Naive thymus-derived CD4-positive, alpha-beta T cell (primary cell): ENCODE results near the gene RAB25. TPM values are rescaled to one million over a fixed set of nuclear protein-coding genes. Genes with fewer than 3 reads are reported as not detected.

ENCODE experiments used
- ATAC-seq: fragments of 150-1000 bp; cut with Tn5 transposase; 2 replicates; pipeline ENCODE4 v1.10.0; 2021; ENCODE audit warnings: mild to moderate bottlenecking, moderate library complexity
- CTCF ChIA-PET: fragments of 350-600 bp; sonication (Branson Sonifier 250); formaldehyde crosslinking; loops from one replicate; lab custom pipeline; 2021; ENCODE audit warnings: antibody characterized with exemption; lab: Charles Lee
- POLR2A ChIA-PET: fragments of 350-600 bp; sonication (Branson Sonifier 250); formaldehyde crosslinking; loops from one replicate; lab custom pipeline; 2021; ENCODE audit warnings: antibody characterized with exemption, inconsistent platforms; lab: Charles Lee
- DNase-seq, 9 donors: peaks; one replicate each; pipeline versions ENCODE4 v3.0.0 to v3.0.0-alpha.2; 2020 to 2022; ENCODE audit warnings: mixed read lengths in 1 of 9
- H3K27ac ChIP-seq: one replicate; pipeline ENCODE4 v1.7.0; 2013; ENCODE audit warnings: mild to moderate bottlenecking, low read depth, low read length, moderate library complexity
- H3K27me3 ChIP-seq, 2 donors: one replicate each; pipeline ENCODE4 v1.7.0; 2013; ENCODE audit warnings: low read length in 2 of 2, mild to moderate bottlenecking in 2 of 2, moderate library complexity in 2 of 2; ENCODE audit not compliant: control insufficient read depth in 2 of 2, insufficient read depth in 2 of 2
- H3K36me3 ChIP-seq, 3 experiments: 1 replicate in 2 of 3; 2 replicates in 1 of 3; pipeline ENCODE4 v1.7.0; 2013; ENCODE audit warnings: low read length in 3 of 3, mild to moderate bottlenecking in 3 of 3, moderate library complexity in 1 of 3; ENCODE audit not compliant: insufficient read depth in 3 of 3, control insufficient read depth in 2 of 3
- H3K4me1 ChIP-seq, 2 donors: one replicate each; pipeline ENCODE4 v1.7.0; 2013; ENCODE audit warnings: low read length in 2 of 2, mild to moderate bottlenecking in 2 of 2, moderate library complexity in 1 of 2; ENCODE audit not compliant: control insufficient read depth in 2 of 2, insufficient read depth in 2 of 2
- H3K4me3 ChIP-seq: 2 replicates; pipeline ENCODE4 v1.7.0; 2013; ENCODE audit warnings: mild to moderate bottlenecking, low read length
- H3K9me3 ChIP-seq, 3 experiments: 1 replicate in 2 of 3; 2 replicates in 1 of 3; pipeline ENCODE4 v1.7.0; 2013; ENCODE audit warnings: low read length in 3 of 3; ENCODE audit not compliant: control insufficient read depth in 2 of 3
- H3K27ac Mint-ChIP-seq, 9 donors: one replicate each; pipeline ENCODE4 v1.8.0; 2020 to 2022; ENCODE audit warnings: mixed read lengths in 9 of 9, mild to moderate bottlenecking in 8 of 9, moderate library complexity in 5 of 9, inconsistent platforms in 2 of 9
- H3K27me3 Mint-ChIP-seq, 5 donors: one replicate each; pipeline ENCODE4 v1.8.0; 2021 to 2022; ENCODE audit warnings: mixed read lengths in 5 of 5, mild to moderate bottlenecking in 1 of 5
- H3K36me3 Mint-ChIP-seq, 5 donors: one replicate each; pipeline ENCODE4 v1.8.0; 2020 to 2022; ENCODE audit warnings: mixed read lengths in 5 of 5, mild to moderate bottlenecking in 3 of 5, inconsistent platforms in 1 of 5
- H3K4me1 Mint-ChIP-seq, 7 donors: one replicate each; pipeline ENCODE4 v1.8.0; 2020 to 2022; ENCODE audit warnings: mixed read lengths in 7 of 7, mild to moderate bottlenecking in 3 of 7, inconsistent platforms in 1 of 7
- H3K4me3 Mint-ChIP-seq, 10 donors: one replicate each; pipeline ENCODE4 v1.8.0; 2020 to 2022; ENCODE audit warnings: mild to moderate bottlenecking in 10 of 10, mixed read lengths in 10 of 10, moderate library complexity in 6 of 10, inconsistent platforms in 2 of 10
- H3K9me3 Mint-ChIP-seq, 11 donors: one replicate each; pipeline ENCODE4 v1.8.0; 2020 to 2022; ENCODE audit warnings: mixed read lengths in 11 of 11, mild to moderate bottlenecking in 4 of 11, inconsistent platforms in 1 of 11, moderate library complexity in 1 of 11
- intact Hi-C, 2 donors: fragments of 100-400 bp; cut with micrococcal nuclease; formaldehyde crosslinking; loops; one replicate each; pipeline ENCODE4 v1.15.1; 2023
- polyA plus RNA-seq, 2 donors: library from polyadenylated mRNA; unstranded; fragments of 300-500 nt; fragmentation: Illumina TruSeq; gene quantifications; one replicate each; pipeline ENCODE4 v1.2.3, GENCODE V29; 2021
- total RNA-seq, 6 experiments: library from RNA in 5 of 6; stranded (reverse) in 5 of 6; gene quantifications; 1 replicate in 5 of 6; 2 replicates in 1 of 6; pipeline ENCODE4 v1.2.3 and lab custom pipeline; 2021 to 2026

Gene RAB25
- total and polyA plus RNA-seq, 7 experiments from 2014 or later = 1.1 to 2.7 (median 1.8) TPM; not detected in 1

DNA sequence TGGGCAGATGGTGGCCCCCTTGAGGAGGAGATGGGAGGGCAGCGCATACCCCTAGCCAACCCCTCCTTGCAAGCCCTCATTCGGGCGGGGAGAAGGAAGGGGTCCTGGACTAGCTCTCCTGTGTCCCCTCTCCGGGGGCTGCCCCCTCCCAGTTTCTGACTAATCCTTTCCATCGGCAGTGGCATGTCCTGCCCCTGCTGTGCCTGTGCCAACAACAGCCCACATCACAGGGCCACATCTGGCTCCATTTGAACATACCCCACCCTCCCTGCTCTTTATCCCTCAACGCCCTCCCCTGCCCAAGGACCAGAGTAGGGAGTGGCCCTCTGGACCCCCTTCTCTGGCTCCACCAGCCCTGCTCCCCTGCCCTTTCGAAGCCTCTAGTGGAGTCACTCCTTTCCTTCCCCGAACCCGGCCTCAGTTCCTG, 42.6 kb downstream of the RAB25 start:
- CTCF ChIA-PET = interaction anchor here (20.3 kb wide), 1 partner anchor 23 kb away, joined by 340 read pairs; no protein-coding TSS in a partner anchor
- peaks cover 12 to 38% of the 10 kb centered on the region in 2 donors for H3K4me1 ChIP-seq
- H3K9me3 ChIP-seq = no peaks in the 10 kb centered on the region
- peak overlapping the region in 1 of 10 donors; percentile 82 for H3K4me3 Mint-ChIP-seq
- POLR2A ChIA-PET = interaction anchor here (1.1 kb wide), 1 partner anchor 23 kb away, joined by 3 read pairs; no protein-coding TSS in a partner anchor
- DNase-seq = peak in 1 of 9 donors; percentile 47
- H3K4me1 Mint-ChIP-seq = peaks cover 12 to 54% (median 28%) of the 10 kb centered on the region in 7 donors
- H3K36me3 Mint-ChIP-seq = peaks cover 0 to 2% (median 0%) of the 10 kb centered on the region in 5 donors
- peaks cover 0 to 50% (median 0%) of the 10 kb centered on the region in 5 donors for H3K27me3 Mint-ChIP-seq
- no peaks in the 10 kb centered on the region for H3K36me3 ChIP-seq
- no peaks in the 10 kb centered on the region for H3K27me3 ChIP-seq
- H3K27ac ChIP-seq = no peak overlapping the region
- H3K27ac Mint-ChIP-seq = peak overlapping the region in 8 of 9 donors; percentile 38 to 99 (median 92)
- H3K9me3 Mint-ChIP-seq = peaks cover 0 to 2% (median 0%) of the 10 kb centered on the region in 11 donors
- no peak overlapping the region for H3K4me3 ChIP-seq
- intact Hi-C loops = no loop called here
- ATAC-seq = no peak

DNA sequence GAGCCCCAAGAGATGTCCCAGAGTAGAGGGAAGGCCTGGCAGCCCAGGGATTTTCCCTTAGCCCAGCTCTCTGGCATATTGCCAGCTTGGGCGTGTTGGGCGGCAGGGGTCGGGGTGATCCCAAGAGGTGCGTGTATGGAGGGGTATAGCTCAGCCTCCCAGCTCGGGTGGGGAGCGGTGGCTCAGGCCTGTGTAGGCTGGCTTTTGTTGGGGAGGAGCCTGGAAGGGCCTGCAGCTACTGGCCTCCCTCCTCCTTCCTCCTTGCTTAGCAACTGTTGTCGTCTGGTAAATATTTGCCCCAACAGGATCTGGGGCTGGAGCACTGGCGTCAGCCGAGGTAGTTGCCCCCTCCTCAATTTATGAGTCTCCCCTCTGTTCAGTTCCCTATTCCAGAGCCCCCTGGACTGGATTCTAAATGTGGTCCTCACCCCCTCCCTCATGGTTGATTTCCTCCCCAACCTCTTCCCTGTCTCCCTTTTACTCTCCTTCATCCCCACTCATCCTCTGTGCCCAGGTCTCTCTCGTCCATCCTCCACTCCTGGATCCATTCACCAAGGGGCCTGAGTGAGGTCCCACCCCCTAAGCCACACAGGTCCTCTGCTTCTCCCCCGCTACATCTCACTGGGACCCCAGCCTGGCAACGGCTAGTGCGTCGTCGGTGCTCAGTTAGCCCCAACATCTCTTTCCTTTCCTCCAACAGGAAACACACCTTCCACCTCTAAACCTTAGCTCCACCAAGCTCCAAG, 43.3 kb downstream of the RAB25 start:
- ATAC-seq (peak; percentile 36), DNase-seq (peak in 5 of 9 donors; percentile 28 to 60 (median 32))
- H3K9me3 Mint-ChIP-seq = peaks cover 0 to 2% (median 0%) of the 10 kb centered on the region in 11 donors
- H3K27ac Mint-ChIP-seq = peak overlapping the region; percentile 31 to 99 (median 93)
- Histone ChIP-seq H3K9me3 (no peaks in the 10 kb centered on the region), H3K27ac (no peak overlapping the region), H3K36me3 (no peaks in the 10 kb centered on the region), H3K4me1 (peaks cover 12 to 38% of the 10 kb centered on the region in 2 donors), H3K4me3 (no peak overlapping the region), H3K27me3 (no peaks in the 10 kb centered on the region)
- peaks cover 0 to 53% (median 0%) of the 10 kb centered on the region in 5 donors for H3K27me3 Mint-ChIP-seq
- CTCF ChIA-PET = interaction anchor here (20.3 kb wide), 1 partner anchor 22 kb away, joined by 340 read pairs; no protein-coding TSS in a partner anchor
- POLR2A ChIA-PET = interaction anchor here (1.1 to 1.2 kb wide), 2 partner anchors 10 to 22 kb away, joined by 3 to 9 read pairs; partner anchors contain the start of gene LMNA
- peaks cover 12 to 54% (median 28%) of the 10 kb centered on the region in 7 donors for H3K4me1 Mint-ChIP-seq
- intact Hi-C loops = no loop called here
- H3K36me3 Mint-ChIP-seq = peaks cover 0 to 2% (median 0%) of the 10 kb centered on the region in 5 donors
- peak overlapping the region in 4 of 10 donors; percentile 20 to 82 (median 60) for H3K4me3 Mint-ChIP-seq

DNA sequence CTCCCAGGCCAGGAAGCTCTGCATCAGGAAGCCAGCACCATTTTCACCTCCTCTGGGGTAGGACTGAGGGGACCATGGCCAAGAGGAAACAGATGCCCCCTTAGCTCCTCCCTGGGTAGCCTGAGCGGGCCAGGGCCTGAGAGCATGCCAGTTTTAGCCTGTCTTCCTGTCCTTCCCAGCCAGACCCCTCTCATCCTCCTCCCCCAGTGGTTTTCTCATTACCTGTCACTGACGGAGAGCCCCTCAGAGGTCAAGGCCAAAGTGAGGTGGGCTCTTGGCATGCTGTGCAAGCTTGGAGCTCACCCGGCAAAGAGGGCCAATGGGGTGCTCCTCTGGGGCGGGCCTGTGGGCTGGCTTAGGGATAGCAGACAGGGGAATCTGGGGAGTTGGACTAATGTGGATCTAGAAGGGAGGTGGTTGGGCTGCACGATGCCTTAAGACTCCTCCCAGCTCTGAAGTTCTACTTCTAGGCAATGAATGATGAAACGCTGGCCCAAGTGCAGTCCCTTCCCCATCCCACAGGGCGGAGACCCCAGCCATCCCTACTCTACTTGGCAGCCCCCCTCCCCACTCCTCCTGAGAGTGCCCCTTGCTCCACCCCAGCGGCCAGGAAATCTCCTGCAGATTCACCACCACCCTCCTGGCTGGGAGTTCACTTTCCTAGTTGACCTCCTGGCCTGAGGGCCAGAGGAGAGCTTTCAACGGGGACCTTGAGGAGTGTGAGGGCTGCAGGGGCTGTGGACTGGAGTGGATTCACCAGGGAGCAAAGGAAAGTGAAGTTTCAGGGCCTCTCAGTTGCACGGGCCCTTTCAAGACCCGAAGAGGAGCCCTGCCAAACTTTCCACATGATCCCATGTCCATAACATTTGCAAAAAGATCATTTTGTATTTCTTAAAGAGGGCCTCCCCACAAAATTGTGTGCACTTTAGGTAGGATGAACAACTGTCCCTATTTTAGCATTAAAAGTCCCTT, 44.2 kb downstream of the RAB25 start:
- H3K27me3 Mint-ChIP-seq = peaks cover 0 to 55% (median 0%) of the 10 kb centered on the region in 5 donors
- ATAC-seq (no peak), DNase-seq (no peak)
- intact Hi-C loops = no loop called here
- H3K9me3 ChIP-seq = no peaks in the 10 kb centered on the region
- peaks cover 12 to 50% (median 30%) of the 10 kb centered on the region in 7 donors for H3K4me1 Mint-ChIP-seq
- H3K27ac Mint-ChIP-seq = peak overlapping the region; percentile 88 to 99 (median 96)
- peak overlapping the region; percentile 48 for H3K4me3 ChIP-seq
- peaks cover 12 to 38% of the 10 kb centered on the region in 2 donors for H3K4me1 ChIP-seq
- H3K4me3 Mint-ChIP-seq = peak overlapping the region; percentile 50 to 86 (median 78)
- H3K27me3 ChIP-seq = no peaks in the 10 kb centered on the region
- H3K36me3 Mint-ChIP-seq = peaks cover 0 to 2% (median 0%) of the 10 kb centered on the region in 5 donors
- CTCF ChIA-PET = interaction anchor here (1.2 to 20.3 kb wide), 2 partner anchors 9 to 21 kb away, joined by 5 to 340 read pairs; no protein-coding TSS in a partner anchor
- H3K36me3 ChIP-seq = no peaks in the 10 kb centered on the region
- POLR2A ChIA-PET = interaction anchor here (1.1 to 1.5 kb wide), 3 partner anchors 9 to 21 kb away, joined by 3 to 9 read pairs (median 4); partner anchors contain the start of gene LMNA
- peaks cover 0 to 2% (median 0%) of the 10 kb centered on the region in 11 donors for H3K9me3 Mint-ChIP-seq
- H3K27ac ChIP-seq = peak overlapping the region; percentile 75

DNA sequence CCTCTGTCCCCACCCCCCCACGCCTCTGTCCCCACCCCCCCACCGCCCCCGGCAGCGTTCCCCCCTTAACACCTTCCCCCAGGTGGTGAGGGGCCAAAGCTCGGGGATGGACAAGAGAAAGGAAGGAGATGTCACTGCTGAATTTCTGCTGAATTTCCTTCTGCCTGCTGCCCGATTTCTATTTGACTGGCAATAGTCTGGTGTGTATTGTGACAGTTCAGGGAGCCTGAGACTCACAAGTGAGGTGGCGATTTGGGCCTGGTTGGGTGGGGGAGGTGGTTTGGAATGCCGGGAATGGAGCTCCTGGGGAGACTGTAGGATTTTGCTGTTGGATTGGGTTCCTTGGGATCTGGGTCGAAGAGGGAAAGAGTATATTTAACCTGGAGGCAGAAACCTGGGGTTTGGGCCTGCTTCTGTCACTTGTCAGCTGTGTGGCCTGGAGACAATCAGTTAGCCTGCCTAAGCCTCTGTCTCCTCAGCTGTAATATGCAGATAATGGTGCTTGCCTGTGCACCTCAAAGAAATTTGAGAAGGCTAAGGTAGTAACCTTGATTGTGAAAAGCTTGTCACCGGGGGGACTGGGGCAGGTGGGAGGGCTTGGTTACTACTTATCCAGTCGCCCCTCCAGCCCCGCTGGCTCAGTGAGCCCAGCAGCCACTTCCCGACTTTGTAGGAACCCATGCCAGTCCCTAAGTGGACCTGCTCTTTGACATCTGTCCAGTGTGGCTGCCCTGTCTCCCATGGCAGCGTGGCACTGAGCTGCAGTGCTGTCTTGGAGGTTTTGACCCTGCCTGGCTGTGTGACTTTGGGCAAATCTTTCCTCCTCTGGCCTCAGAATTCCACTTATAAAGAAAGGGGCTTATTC, 45.9 kb downstream of the RAB25 start:
- peaks cover 12 to 38% of the 10 kb centered on the region in 2 donors for H3K4me1 ChIP-seq
- Mint-ChIP-seq H3K27me3 (peaks cover 0 to 54% (median 0%) of the 10 kb centered on the region in 5 donors), H3K36me3 (peaks cover 0 to 2% (median 0%) of the 10 kb centered on the region in 5 donors), H3K9me3 (no peaks in the 10 kb centered on the region), H3K4me1 (peaks cover 12 to 45% (median 25%) of the 10 kb centered on the region in 7 donors), H3K27ac (peak overlapping the region; percentile 88 to 99 (median 96)), H3K4me3 (peak overlapping the region; percentile 39 to 85 (median 74))
- peak overlapping the region; percentile 73 for H3K27ac ChIP-seq
- H3K9me3 ChIP-seq = no peaks in the 10 kb centered on the region
- DNase-seq (peak in 1 of 9 donors; percentile 52), ATAC-seq (no peak)
- ChIA-PET POLR2A (interaction anchor here (0.7 to 1.8 kb wide), 6 partner anchors 9 to 260 kb away, joined by 3 to 9 read pairs (median 4); partner anchors contain the start of gene PMF1), CTCF (interaction anchor here (0.6 to 1.3 kb wide), 4 partner anchors 10 to 294 kb away, joined by 3 to 5 read pairs (median 4); no protein-coding TSS in a partner anchor)
- no peaks in the 10 kb centered on the region for H3K36me3 ChIP-seq
- peak overlapping the region; percentile 39 for H3K4me3 ChIP-seq
- peaks cover 0 to 2% of the 10 kb centered on the region in 2 donors for H3K27me3 ChIP-seq
- intact Hi-C loops = loop anchor here (1.0 to 2.0 kb wide), 5 partner anchors 7 to 20 kb away; partner anchors contain the start of gene LMNA (in 2 of the 2)

DNA sequence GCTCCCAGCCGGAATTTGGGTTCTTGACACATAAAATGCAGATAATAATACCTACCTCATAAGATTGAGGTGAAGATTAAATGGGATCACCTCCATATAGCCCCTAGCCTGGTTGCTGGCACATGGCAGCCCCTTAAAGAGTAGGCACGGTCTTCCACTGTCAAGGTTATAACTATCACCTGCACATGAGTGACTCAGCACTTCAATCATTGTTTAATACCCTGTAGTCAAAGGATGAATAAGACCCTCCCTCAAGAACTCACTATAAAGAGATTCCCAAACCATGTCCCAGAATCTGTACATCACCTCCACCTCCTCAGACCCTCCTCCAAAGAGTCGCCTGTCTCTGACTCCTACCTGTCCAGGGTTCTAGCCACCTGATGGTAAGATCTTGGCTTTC, 47.1 kb downstream of the RAB25 start:
- DNase-seq = no peak
- Histone ChIP-seq H3K4me1 (peaks cover 12 to 37% of the 10 kb centered on the region in 2 donors), H3K4me3 (no peak overlapping the region), H3K27ac (no peak overlapping the region), H3K27me3 (peaks cover 0 to 2% of the 10 kb centered on the region in 2 donors), H3K36me3 (no peaks in the 10 kb centered on the region), H3K9me3 (no peaks in the 10 kb centered on the region)
- POLR2A ChIA-PET = interaction anchor here (1.4 kb wide), 1 partner anchor 18 kb away, joined by 4 read pairs; no protein-coding TSS in a partner anchor
- Mint-ChIP-seq H3K4me1 (peaks cover 12 to 45% (median 24%) of the 10 kb centered on the region in 7 donors), H3K27ac (peak overlapping the region in 7 of 9 donors; percentile 6 to 99 (median 96)), H3K4me3 (no peak overlapping the region), H3K9me3 (no peaks in the 10 kb centered on the region), H3K27me3 (peaks cover 0 to 60% (median 0%) of the 10 kb centered on the region in 5 donors), H3K36me3 (peaks cover 0 to 2% (median 0%) of the 10 kb centered on the region in 5 donors)
- CTCF ChIA-PET = interaction anchor here (0.7 kb wide), 1 partner anchor 10 kb away, joined by 5 read pairs; no protein-coding TSS in a partner anchor
- intact Hi-C loops = no loop called here
- no peak for ATAC-seq
